Endothelial cell of umbilical vein (primary cell): ENCODE measurements around the gene ZNF503. TPM values are rescaled to one million over a fixed set of nuclear protein-coding genes. Genes with fewer than 3 reads are reported as not detected.

ENCODE experiments used
- BruUV-seq: library from RNA; stranded (reverse); fragments of 400-500 nt; replicated peaks from 2 replicates; lab custom pipeline; 2021; lab: Mats Ljungman, UMichigan
- CTCF ChIA-PET: fragments of 300-600, 350-600 bp; sonication (Branson Sonifier 250); formaldehyde crosslinking; loops from one replicate; lab custom pipeline; 2021; ENCODE audit warnings: antibody characterized with exemption, inconsistent platforms; lab: Charles Lee
- POLR2A ChIA-PET: fragments of 300-600, 350-600 bp; sonication (Branson Sonifier 250); formaldehyde crosslinking; loops from one replicate; lab custom pipeline; 2021; ENCODE audit warnings: antibody characterized with exemption, inconsistent platforms; lab: Charles Lee
- DNase-seq: peaks from one replicate; pipeline ENCODE4 v3.0.0-alpha.2; 2011; ENCODE audit warnings: low read depth, low spot score
- FAIRE-seq: peaks from 2 replicates; lab custom pipeline; 2011; peaks lifted over from hg19 to GRCh38; lab: Jason Lieb, UNC
- H2AFZ ChIP-seq: 2 replicates; pipeline ENCODE4 v1.6.0; 2012; ENCODE audit warnings: low read depth, low read length, control low read depth, inconsistent platforms
- H3K27ac ChIP-seq: 2 replicates; pipeline ENCODE4 v1.5.1; 2011; ENCODE audit warnings: low read depth, mild to moderate bottlenecking, control low read depth, low read length, moderate library complexity; ENCODE audit not compliant: insufficient read depth
- H3K27me3 ChIP-seq, 2 experiments: 2 replicates each; pipeline versions ENCODE4 v1.6.0 to v1.6.1; 2011; ENCODE audit warnings: low read length in 2 of 2, mixed read lengths in 1 of 2; ENCODE audit not compliant: control insufficient read depth in 2 of 2, insufficient read depth in 2 of 2
- H3K36me3 ChIP-seq, 2 experiments: 2 replicates in 1 of 2; 3 replicates in 1 of 2; pipeline ENCODE4 v1.5.1; 2011; ENCODE audit warnings: low read length in 2 of 2, mild to moderate bottlenecking in 1 of 2, moderate library complexity in 1 of 2; ENCODE audit not compliant: control insufficient read depth in 2 of 2, insufficient read depth in 2 of 2; ENCODE audit errors: extremely low read depth in 1 of 2
- H3K4me1 ChIP-seq: 3 replicates; pipeline ENCODE4 v1.5.1; 2011; ENCODE audit warnings: mild to moderate bottlenecking, low read length; ENCODE audit not compliant: control insufficient read depth, insufficient read depth; ENCODE audit errors: extremely low read depth
- H3K4me2 ChIP-seq: 2 replicates; pipeline ENCODE4 v1.6.1; 2011; ENCODE audit warnings: low read length, control low read depth, mixed read lengths; ENCODE audit not compliant: insufficient read depth
- H3K4me3 ChIP-seq, 3 experiments: fragments of 200-600 bp in 1 of 3; sonication (generic), shearing (Covaris generic) in 1 of 3; replicated peaks in 1 of 3; 2 replicates each; pipeline ENCODE4 v1.5.1; 2011 to 2016; ENCODE audit warnings: control low read depth in 3 of 3, low read length in 3 of 3, mild to moderate bottlenecking in 2 of 3, inconsistent platforms in 1 of 3, low read depth in 1 of 3, moderate library complexity in 1 of 3; ENCODE audit not compliant: insufficient read depth in 1 of 3
- H3K79me2 ChIP-seq: 2 replicates; pipeline ENCODE4 v1.6.0; 2012; ENCODE audit warnings: low read length, inconsistent platforms; ENCODE audit not compliant: control insufficient read depth, insufficient read depth
- H3K9ac ChIP-seq: replicated peaks from 2 replicates; pipeline ENCODE3; 2011; ENCODE audit warnings: low read length, control low read depth; ENCODE audit not compliant: insufficient read depth; ENCODE audit errors: extremely low read depth
- H3K9me1 ChIP-seq: replicated peaks from 3 replicates; pipeline ENCODE4 v1.6.0; 2011; ENCODE audit warnings: mild to moderate bottlenecking, low read length; ENCODE audit not compliant: control insufficient read depth, insufficient read depth; ENCODE audit errors: extremely low read depth
- H3K9me3 ChIP-seq: replicated peaks from 2 replicates; pipeline ENCODE4 v1.5.1; 2012; ENCODE audit warnings: low read length, inconsistent platforms; ENCODE audit not compliant: control insufficient read depth, insufficient read depth
- H4K20me1 ChIP-seq: replicated peaks from 2 replicates; pipeline ENCODE3; 2011; ENCODE audit warnings: mild to moderate bottlenecking, low read length; ENCODE audit not compliant: control insufficient read depth, insufficient read depth; ENCODE audit errors: extremely low read depth
- CTCF ChIP-seq, 2 donors: IDR thresholded peaks; 1 replicate in 1 of 2; 2 replicates in 1 of 2; pipeline ENCODE4 v1.5.1; 2011; ENCODE audit warnings: low read length in 2 of 2, mild to moderate bottlenecking in 2 of 2, moderate library complexity in 2 of 2, control low read depth in 1 of 2, inconsistent platforms in 1 of 2, low read depth in 1 of 2; ENCODE audit not compliant: insufficient read depth in 1 of 2; ENCODE audit errors: extremely low read depth in 1 of 2
- EZH2 ChIP-seq: IDR thresholded peaks from 2 replicates; pipeline ENCODE4 v1.6.1; 2012; ENCODE audit warnings: borderline replicate concordance, low read depth, mild to moderate bottlenecking, moderate library complexity, low read length, inconsistent platforms; ENCODE audit not compliant: severe bottlenecking
- FOS ChIP-seq: IDR thresholded peaks from 2 replicates; pipeline ENCODE4 v1.6.1; 2011; ENCODE audit warnings: mild to moderate bottlenecking, low read length, moderate library complexity, borderline replicate concordance; ENCODE audit not compliant: insufficient read depth
- GATA2 ChIP-seq: IDR thresholded peaks from 2 replicates; pipeline ENCODE4 v1.7.0; 2011; ENCODE audit warnings: low read depth, mild to moderate bottlenecking, moderate library complexity, mixed read lengths, low read length; ENCODE audit not compliant: insufficient read length, insufficient read depth
- JUN ChIP-seq: IDR thresholded peaks from 2 replicates; pipeline ENCODE4 v1.6.1; 2011; ENCODE audit warnings: borderline replicate concordance, low read depth; ENCODE audit not compliant: insufficient read length, insufficient read depth
- MAX ChIP-seq: IDR thresholded peaks from 2 replicates; pipeline ENCODE4 v1.6.1; 2011; ENCODE audit not compliant: insufficient read depth, insufficient read length
- MYC ChIP-seq: IDR thresholded peaks from one replicate; pipeline ENCODE4 v1.6.1; 2011; ENCODE audit warnings: mild to moderate bottlenecking, low read depth, low read length
- POLR2A ChIP-seq: IDR thresholded peaks from 2 replicates; pipeline ENCODE4 v1.6.1; 2012; ENCODE audit warnings: low read depth, mild to moderate bottlenecking, control low read depth, low read length
- POLR2AphosphoS5 ChIP-seq: IDR thresholded peaks from 2 replicates; pipeline ENCODE4 v1.6.1; 2012; ENCODE audit warnings: low read depth, mild to moderate bottlenecking, control low read depth, low read length, moderate library complexity; ENCODE audit not compliant: insufficient read depth
- dilution Hi-C: fragments of 300-500 bp; cut with MboI; formaldehyde crosslinking; loops from one replicate; pipeline ENCODE4 v1.15.0; 2019; ENCODE audit warnings: low sequenced_read_pairs; ENCODE audit not compliant: extremely low pct_ligation_motif_present
- intact Hi-C: fragments of 100-400 bp; cut with micrococcal nuclease; formaldehyde crosslinking; loops from one replicate; pipeline ENCODE4 v1.10.0; 2022
- polyA plus RNA-seq, 4 experiments: library from polyadenylated mRNA; depleted of rRNA in 3 of 4; stranded (reverse) in 3 of 4; unstranded in 1 of 4; fragments of >200 nt; gene quantifications; 2 replicates each; pipeline versions ENCODE4 v1.2.1 to v1.2.3, GENCODE V29; 2011 to 2012; ENCODE audit warnings: missing spikeins in 1 of 4
- total RNA-seq: library from RNA; stranded (reverse); gene quantifications from 2 replicates; pipeline ENCODE4 v1.2.3, GENCODE V29; 2021

Gene ZNF503
- total and polyA plus RNA-seq, 2 donors (not counting 3 experiments of a cell fraction or from before 2014, with no cell fraction given), result 0.58 to 2.2 TPM

GRCh38 chr10:75414527-75414926 lies 13.0 kb upstream of the ZNF503 start:
- BruUV-seq, result no TSS peak
- Histone ChIP-seq H3K9ac (no peak overlapping the region), H3K4me1 (no peaks in the 10 kb centered on the region), H3K9me3 (no peaks in the 10 kb centered on the region), H3K4me3 (no peak overlapping the region), H2AFZ (no peak overlapping the region), H3K79me2 (no peaks in the 10 kb centered on the region), H3K36me3 (no peaks in the 10 kb centered on the region), H3K27ac (no peak overlapping the region), H3K4me2 (no peak overlapping the region), H3K27me3 (peaks cover 24 to 32% of the 10 kb centered on the region in 2 experiments), H3K9me1 (no peaks in the 10 kb centered on the region), H4K20me1 (no peaks in the 10 kb centered on the region)
- FAIRE-seq (no peak), DNase-seq (no peak)
- CTCF ChIA-PET, result no interaction called here
- no peak for TF ChIP-seq MAX
- TF ChIP-seq EZH2, result no peak
- TF ChIP-seq GATA2, result no peak
- dilution Hi-C loops, result no loop called here
- POLR2A ChIA-PET, result no interaction called here
- intact Hi-C loops, result no loop called here

- H4K20me1 ChIP-seq, result no peaks in the 10 kb centered on the region
- no peak overlapping the region for H3K4me3 ChIP-seq
- no peak overlapping the region for H3K27ac ChIP-seq
- BruUV-seq, result no TSS peak
- H3K4me1 ChIP-seq, result peaks cover 4% of the 10 kb centered on the region
- H3K9me3 ChIP-seq, result no peaks in the 10 kb centered on the region
- ChIA-PET CTCF (interaction anchor here (1.2 kb wide), 1 partner anchor 15 kb away, joined by 4 read pairs; no protein-coding TSS in a partner anchor), POLR2A (no interaction called here)
- H3K9ac ChIP-seq, result no peak overlapping the region
- no peak overlapping the region for H2AFZ ChIP-seq
- peaks cover 30 to 60% of the 10 kb centered on the region in 2 experiments for H3K27me3 ChIP-seq
- H3K9me1 ChIP-seq, result no peaks in the 10 kb centered on the region
- dilution Hi-C loops, result no loop called here
- TF ChIP-seq GATA2 (no peak), POLR2A (no peak), EZH2 (no peak), MYC (no peak), MAX (no peak), CTCF (IDR thresholded peaks at IDR 0.05; ENCODE audit: extremely low read depth in 1 of 2, insufficient read depth in 1 of 2, low read depth in 1 of 2, low read length in 2 of 2) (no peak), FOS (no peak), POLR2AphosphoS5 (no peak), JUN (no peak)
- H3K79me2 ChIP-seq, result no peaks in the 10 kb centered on the region
- no peaks in the 10 kb centered on the region for H3K36me3 ChIP-seq
- no peak for FAIRE-seq
- no peak overlapping the region for H3K4me2 ChIP-seq
- intact Hi-C loops, result no loop called here
- DNase-seq, result no peak
These were observed 8.8 kb upstream of the ZNF503 start for GRCh38 chr10:75410132-75411005.
